Right ventricle myocardium inferior (tissue), 1 donor: ENCODE results near the gene PMS1. TPM values are rescaled to one million over a fixed set of nuclear protein-coding genes. Genes with fewer than 3 reads are reported as not detected.
"Not testable (repeated sequence)": the region's sequence is repeated elsewhere in the genome, so short reads cannot be mapped to it uniquely, and the experiment has no call there.

Source experiments
- ATAC-seq: fragments of 200-7000 bp; cut with Tn5 transposase; one replicate; pipeline ENCODE4 v1.9.1; 2020; ENCODE audit warnings: mild to moderate bottlenecking, moderate library complexity
- DNase-seq: peaks from one replicate; pipeline ENCODE4 v3.0.0; 2021; ENCODE audit errors: missing footprints
- intact Hi-C: fragments of 100-400 bp; cut with DNase I; formaldehyde crosslinking; loops from one replicate; pipeline ENCODE4 v1.11.0; 2022
- total RNA-seq: library from RNA; stranded (reverse); fragmentation: NEBNext Ultra II Directional; extraction: Animal tissue kit (Norgen Biotek cat#: 25700); gene quantifications from one replicate; pipeline ENCODE4 v1.2.1, GENCODE V29; 2021
- donor health status: DM: no; HTN: yes; CAD: no; lungs with severe emphysema.

Gene PMS1
- total RNA-seq, 1 donor from 2014 or later, result 15.1 TPM

GRCh38 chr2:189799030-189799331, 14.7 kb downstream of the PMS1 start:
- no peak for ATAC-seq
- no peak for DNase-seq
- intact Hi-C loops, result loop anchor here (10.0 kb wide), 1 partner anchor 276 kb away; no protein-coding TSS in a partner anchor

GRCh38 chr2:189799531-189799930, 15.3 kb downstream of the PMS1 start:
- DNase-seq (no peak), ATAC-seq (no peak)
- intact Hi-C loops, result loop anchor here (10.0 kb wide), 1 partner anchor 275 kb away; no protein-coding TSS in a partner anchor

GRCh38 chr2:189802396-189802912, 18.2 kb downstream of the PMS1 start:
- ATAC-seq (no peak), DNase-seq (no peak)
- intact Hi-C loops, result no loop called here

GRCh38 chr2:189803431-189803830, 19.2 kb downstream of the PMS1 start:
- no peak for DNase-seq
- intact Hi-C loops, result no loop called here
- ATAC-seq, result no peak

- no peak for DNase-seq
- no peak for ATAC-seq
- intact Hi-C loops, result no loop called here
Measured at GRCh38 chr2:189818249-189819038, 34.2 kb downstream of the PMS1 start.

- ATAC-seq (no peak), DNase-seq (no peak)
- intact Hi-C loops, result no loop called here
Measured at GRCh38 chr2:189819297-189819704, 35.1 kb downstream of the PMS1 start.

GRCh38 chr2:189821953-189822748, 37.9 kb downstream of the PMS1 start:
- DNase-seq (peak; percentile 43), ATAC-seq (no peak)
- intact Hi-C loops, result no loop called here

- DNase-seq, result no peak
- no peak for ATAC-seq
- intact Hi-C loops, result no loop called here
Measured at GRCh38 chr2:189824694-189825396, 40.6 kb downstream of the PMS1 start.

- no peak for ATAC-seq
- intact Hi-C loops, result no loop called here
- DNase-seq, result no peak
Measured at GRCh38 chr2:189826039-189826438, 41.8 kb downstream of the PMS1 start.

GRCh38 chr2:189829102-189829833, 45.0 kb downstream of the PMS1 start:
- DNase-seq (no peak), ATAC-seq (no peak)
- intact Hi-C loops, result no loop called here

- intact Hi-C loops, result no loop called here
- ATAC-seq, result peak; percentile 42
- no peak for DNase-seq
Measured at GRCh38 chr2:189830510-189830909, 46.3 kb downstream of the PMS1 start.

GRCh38 chr2:189834059-189834458, 49.8 kb downstream of the PMS1 start:
- ATAC-seq, result no peak
- intact Hi-C loops, result no loop called here
- DNase-seq, result no peak

- DNase-seq, intact Hi-C loops, ATAC-seq: not testable (repeated sequence)
Measured at GRCh38 chr2:189834642-189835041, 50.4 kb downstream of the PMS1 start.

GRCh38 chr2:189835855-189836558, 51.8 kb downstream of the PMS1 start:
- DNase-seq, result no peak
- intact Hi-C loops, result no loop called here
- ATAC-seq, result no peak

GRCh38 chr2:189836644-189837043, 52.4 kb downstream of the PMS1 start:
- ATAC-seq (no peak), DNase-seq (no peak)
- intact Hi-C loops, result no loop called here

GRCh38 chr2:189837326-189837725, 53.1 kb downstream of the PMS1 start:
- intact Hi-C loops, result no loop called here
- DNase-seq, result no peak
- no peak for ATAC-seq

GRCh38 chr2:189841019-189841418, 56.8 kb downstream of the PMS1 start:
- DNase-seq (no peak), ATAC-seq (no peak)
- intact Hi-C loops, result no loop called here

- no peak for DNase-seq
- ATAC-seq, result no peak
- intact Hi-C loops, result no loop called here
Measured at GRCh38 chr2:189848276-189848675, 64.0 kb downstream of the PMS1 start.
